ENCODE results near the gene CSNK1E. TPM values are rescaled to one million over a fixed set of nuclear protein-coding genes. Genes with fewer than 3 reads are reported as not detected.

CSNK1E gene
- total RNA-seq, 4 donors from 2014 or later, result 29.8 to 66.3 (median 40.3) TPM

DNA sequence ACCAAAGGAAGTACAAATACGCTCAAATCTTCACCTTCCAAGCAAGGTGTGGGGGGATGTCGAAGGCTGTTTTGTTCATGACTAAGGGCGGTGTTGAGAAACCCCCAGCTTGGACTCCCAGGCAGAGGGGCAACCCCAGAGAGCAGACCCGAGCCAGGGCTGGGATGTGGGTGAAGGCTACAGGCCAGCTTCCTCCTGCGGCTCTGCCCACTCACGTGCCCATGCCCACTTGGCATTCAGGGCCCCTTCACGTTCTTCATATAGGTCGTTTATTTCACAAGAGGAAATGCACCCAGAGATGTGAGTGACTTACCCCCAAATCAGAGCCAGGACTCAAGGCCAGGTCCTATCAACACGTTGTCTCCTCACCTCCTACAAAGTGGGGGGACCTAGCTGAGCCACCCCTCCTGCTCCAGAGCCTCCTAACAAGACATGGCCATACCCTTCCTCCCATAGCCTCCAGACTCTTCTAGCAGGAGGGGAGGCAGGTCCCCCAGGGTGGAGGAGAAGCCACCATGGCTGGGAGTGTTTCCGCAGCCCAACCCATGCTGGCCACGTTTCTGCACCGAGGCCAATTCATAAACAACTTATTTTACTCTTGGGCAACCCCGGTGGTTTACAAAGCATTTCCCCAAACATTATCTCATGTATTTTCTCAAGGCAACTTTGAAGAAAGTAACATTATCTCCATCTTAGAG, 66.4 kb downstream of the CSNK1E start:
- TF ChIP-seq, protein P1, sequence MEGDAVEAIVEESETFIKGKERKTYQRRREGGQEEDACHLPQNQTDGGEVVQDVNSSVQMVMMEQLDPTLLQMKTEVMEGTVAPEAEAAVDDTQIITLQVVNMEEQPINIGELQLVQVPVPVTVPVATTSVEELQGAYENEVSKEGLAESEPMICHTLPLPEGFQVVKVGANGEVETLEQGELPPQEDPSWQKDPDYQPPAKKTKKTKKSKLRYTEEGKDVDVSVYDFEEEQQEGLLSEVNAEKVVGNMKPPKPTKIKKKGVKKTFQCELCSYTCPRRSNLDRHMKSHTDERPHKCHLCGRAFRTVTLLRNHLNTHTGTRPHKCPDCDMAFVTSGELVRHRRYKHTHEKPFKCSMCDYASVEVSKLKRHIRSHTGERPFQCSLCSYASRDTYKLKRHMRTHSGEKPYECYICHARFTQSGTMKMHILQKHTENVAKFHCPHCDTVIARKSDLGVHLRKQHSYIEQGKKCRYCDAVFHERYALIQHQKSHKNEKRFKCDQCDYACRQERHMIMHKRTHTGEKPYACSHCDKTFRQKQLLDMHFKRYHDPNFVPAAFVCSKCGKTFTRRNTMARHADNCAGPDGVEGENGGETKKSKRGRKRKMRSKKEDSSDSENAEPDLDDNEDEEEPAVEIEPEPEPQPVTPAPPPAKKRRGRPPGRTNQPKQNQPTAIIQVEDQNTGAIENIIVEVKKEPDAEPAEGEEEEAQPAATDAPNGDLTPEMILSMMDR (IDR thresholded peaks at IDR 0.05 in 4 of 5, conservative IDR thresholded peaks at IDR 0.05 in 1 of 5), result no peak
- TF ChIP-seq POLR2A (IDR thresholded peaks at IDR 0.05), result no peak
- ATAC-seq (peak in 1 of 2 donors; percentile 9), DNase-seq (no peak)
- peaks cover 48 to 57% of the 10 kb centered on the region in 2 donors for H3K4me1 ChIP-seq
- in situ Hi-C loops (cut with MboI; ENCODE audit: low sequenced_read_pairs in 4 of 4) (loop anchor here in 1 of 4 donors (25.0 kb wide), 1 partner anchor 112 kb away; no protein-coding TSS in a partner anchor), intact Hi-C loops (cut with DNase I; ENCODE audit: low total_unique reads) (no loop called here)
- peak overlapping the region; percentile 25 to 44 (median 40) for H3K27ac ChIP-seq
- H3K36me3 ChIP-seq, result peaks cover 0 to 20% of the 10 kb centered on the region in 2 donors
- H3K4me3 ChIP-seq, result no peak overlapping the region
- H3K9me3 ChIP-seq, result no peaks in the 10 kb centered on the region
- no peaks in the 10 kb centered on the region for H3K27me3 ChIP-seq

DNA sequence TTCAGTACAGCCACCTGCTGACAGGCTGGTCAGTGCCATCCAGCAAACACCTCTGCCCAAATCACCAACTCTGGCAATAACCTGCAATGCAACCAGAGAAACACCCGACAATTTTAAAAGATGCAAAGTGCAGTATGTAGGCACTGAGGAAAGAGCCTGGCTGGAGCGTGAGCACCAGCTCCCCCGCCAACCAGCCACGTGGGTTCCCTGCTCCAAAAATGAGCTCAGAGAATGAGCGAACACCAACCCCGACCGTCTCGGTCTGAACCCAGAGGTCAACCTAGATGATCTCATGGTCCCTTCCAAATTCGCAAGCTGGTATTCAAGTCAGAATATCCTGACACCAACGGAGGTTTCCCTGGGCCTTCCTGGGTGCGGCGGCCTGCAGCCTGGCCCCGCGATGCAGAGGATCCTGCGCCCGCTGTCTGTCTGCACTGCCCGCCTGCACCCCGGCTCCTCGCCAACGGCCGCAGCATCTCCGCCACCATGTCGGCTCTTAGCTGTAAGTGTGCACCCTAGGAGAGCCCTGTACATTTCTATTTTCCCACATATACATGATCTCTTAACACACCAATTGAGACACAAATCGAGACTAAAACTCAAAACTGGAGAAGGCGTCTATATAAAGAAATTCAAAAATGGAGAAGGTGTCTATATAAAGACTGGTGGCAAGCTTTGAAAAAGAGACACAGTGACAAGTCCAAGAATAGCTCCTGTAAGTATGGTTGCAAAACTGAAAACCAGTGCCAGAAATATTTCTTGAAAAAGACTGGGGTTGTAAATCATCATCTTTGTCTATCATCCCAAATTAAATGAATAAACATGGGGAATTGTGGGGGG, 67.2 kb downstream of the CSNK1E start:
- Histone ChIP-seq H3K4me3 (peak overlapping the region in 1 of 4 donors; percentile 23), H3K9me3 (no peaks in the 10 kb centered on the region), H3K27me3 (no peaks in the 10 kb centered on the region), H3K4me1 (peaks cover 43 to 56% of the 10 kb centered on the region in 2 donors), H3K27ac (peak overlapping the region; percentile 37 to 59 (median 44)), H3K36me3 (peaks cover 0 to 27% of the 10 kb centered on the region in 2 donors)
- intact Hi-C loops (cut with DNase I; ENCODE audit: low total_unique reads), result no loop called here
- DNase-seq (no peak), ATAC-seq (peak in 1 of 2 donors; percentile 62)
- no peak for TF ChIP-seq POLR2A (IDR thresholded peaks at IDR 0.05)
- TF ChIP-seq, protein P1 (IDR thresholded peaks at IDR 0.05 in 4 of 5, conservative IDR thresholded peaks at IDR 0.05 in 1 of 5), result no peak
- in situ Hi-C loops (cut with MboI; ENCODE audit: low sequenced_read_pairs in 4 of 4), result loop anchor here in 2 of 4 donors (25.0 kb wide), 2 partner anchors 112 to 138 kb away; partner anchors contain the start of gene BAIAP2L2 (in 1 of the 2)

DNA sequence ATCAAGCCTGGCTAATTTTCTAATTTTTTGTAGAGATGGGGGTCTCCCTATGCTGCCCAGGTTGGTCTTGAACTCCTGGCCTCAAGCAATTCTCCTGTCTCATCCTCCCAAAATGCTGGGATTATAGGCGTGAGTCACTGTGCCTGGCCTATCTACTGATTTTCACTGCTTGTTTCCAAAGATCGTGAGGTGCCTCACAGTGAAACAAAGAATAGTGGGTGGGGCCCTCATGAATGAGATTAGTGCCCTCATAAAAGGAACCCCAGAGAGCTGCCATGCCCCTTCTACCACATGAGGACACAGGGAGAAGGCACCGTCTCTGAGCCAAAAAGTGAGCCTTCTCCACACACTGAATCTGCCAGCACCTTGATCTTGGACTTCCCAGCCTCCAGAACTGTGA, 67.9 kb downstream of the CSNK1E start:
- no peaks in the 10 kb centered on the region for H3K9me3 ChIP-seq
- ATAC-seq (no peak), DNase-seq (no peak)
- peaks cover 0 to 34% of the 10 kb centered on the region in 2 donors for H3K36me3 ChIP-seq
- in situ Hi-C loops (cut with MboI; ENCODE audit: low sequenced_read_pairs in 4 of 4) (loop anchor here in 1 of 4 donors (25.0 kb wide), 1 partner anchor 137 kb away; the partner anchor contains the start of gene BAIAP2L2), intact Hi-C loops (cut with DNase I; ENCODE audit: low total_unique reads) (no loop called here)
- H3K27ac ChIP-seq, result no peak overlapping the region
- TF ChIP-seq POLR2A (IDR thresholded peaks at IDR 0.05), result no peak
- TF ChIP-seq, protein P1 (IDR thresholded peaks at IDR 0.05 in 4 of 5, conservative IDR thresholded peaks at IDR 0.05 in 1 of 5), result no peak
- H3K27me3 ChIP-seq, result no peaks in the 10 kb centered on the region
- H3K4me3 ChIP-seq, result no peak overlapping the region
- H3K4me1 ChIP-seq, result peaks cover 37 to 49% of the 10 kb centered on the region in 2 donors

DNA sequence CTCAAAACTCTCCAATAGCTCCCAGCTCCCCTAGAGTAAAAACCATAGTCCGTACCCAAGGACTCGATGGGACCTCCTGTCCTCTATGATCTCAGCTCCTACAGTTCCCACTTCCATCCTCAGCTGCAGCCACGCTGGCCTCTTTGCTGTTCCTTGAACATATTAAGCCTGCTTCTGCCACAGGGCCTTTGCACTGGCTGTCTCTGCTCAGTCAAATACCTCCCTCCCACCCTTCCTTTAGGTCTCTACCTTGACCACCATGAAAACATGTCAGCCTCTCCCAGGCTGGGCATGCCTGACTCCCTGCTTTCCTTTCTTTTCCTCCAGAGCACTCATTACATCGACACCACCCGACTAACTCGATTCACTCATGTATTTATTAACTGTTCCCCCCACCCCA, 69.0 kb downstream of the CSNK1E start:
- TF ChIP-seq POLR2A (IDR thresholded peaks at IDR 0.05), result no peak
- TF ChIP-seq, protein P1 (IDR thresholded peaks at IDR 0.05 in 4 of 5, conservative IDR thresholded peaks at IDR 0.05 in 1 of 5), result no peak
- intact Hi-C loops (cut with DNase I; ENCODE audit: low total_unique reads), result no loop called here
- Histone ChIP-seq H3K4me3 (no peak overlapping the region), H3K27ac (peak overlapping the region in 2 of 4 donors; percentile 60 to 71), H3K36me3 (peaks cover 0 to 45% of the 10 kb centered on the region in 2 donors), H3K4me1 (peaks cover 35 to 48% of the 10 kb centered on the region in 2 donors), H3K27me3 (no peaks in the 10 kb centered on the region), H3K9me3 (no peaks in the 10 kb centered on the region)
- in situ Hi-C loops (cut with MboI; ENCODE audit: low sequenced_read_pairs in 4 of 4), result loop anchor here in 1 of 4 donors (25.0 kb wide), 1 partner anchor 136 kb away; the partner anchor contains the start of gene BAIAP2L2
- DNase-seq (no peak), ATAC-seq (no peak)

Data from gastrocnemius medialis (tissue), 4 donors.